22Rv1 (cell line): ENCODE measurements around the gene TMEM94.

Source experiments
- ZFX ChIP-seq: fragments of 450-650 bp; IDR thresholded peaks from 2 replicates; pipeline ENCODE4 v1.6.1; 2017; ENCODE audit warnings: antibody characterized with exemption, borderline replicate concordance
- TF ChIP-seq, protein P1 (sequence below): fragments of 450-650 bp; IDR thresholded peaks from 2 replicates; pipeline ENCODE4 v1.5.1; 2017; ENCODE audit warnings: mild to moderate bottlenecking

DNA sequence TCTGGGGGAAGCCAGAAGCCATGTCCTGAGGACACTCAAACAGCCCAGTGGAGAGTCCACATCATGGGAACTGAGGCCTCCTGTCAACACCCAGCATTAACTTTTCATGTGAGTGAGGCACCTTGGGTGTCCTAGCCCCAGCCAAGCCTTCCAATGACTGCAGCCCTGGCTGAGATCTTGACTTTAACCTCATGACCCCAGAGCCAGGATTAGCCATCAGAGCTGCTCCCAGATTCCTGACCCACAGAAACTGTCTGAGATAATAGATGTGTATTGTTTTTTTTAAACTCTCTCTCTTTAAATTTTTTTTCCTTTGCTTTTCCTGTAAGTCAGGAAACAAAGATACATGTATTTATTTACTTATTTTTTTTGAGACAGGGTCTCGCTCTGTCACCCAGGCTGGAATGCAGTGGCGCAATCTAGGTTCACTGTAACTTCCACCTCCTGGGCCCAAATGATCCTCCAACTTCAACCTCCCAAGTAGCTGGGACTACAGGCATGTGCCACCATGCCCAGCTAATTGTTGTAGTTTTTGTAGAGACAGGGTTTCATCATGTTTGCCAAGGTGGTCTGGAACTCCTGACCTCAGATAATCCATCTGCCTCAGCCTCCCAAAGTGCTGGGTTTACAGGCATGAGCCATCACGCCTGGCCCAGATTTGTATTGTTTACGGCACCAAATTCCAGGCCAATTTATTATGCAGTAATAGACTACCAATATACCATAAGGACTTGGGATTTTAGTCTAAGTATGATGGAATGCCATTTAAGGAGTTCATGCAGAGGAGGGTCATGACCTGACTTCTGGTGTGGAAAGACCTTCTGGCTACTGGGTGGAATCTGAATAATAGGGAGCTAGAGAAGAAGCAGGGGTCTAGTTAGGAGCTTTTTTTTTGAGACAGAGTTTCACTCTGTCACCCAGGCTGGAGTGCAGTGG lies 14.0 kb upstream of the TMEM94 start:
- TF ChIP-seq, protein P1, sequence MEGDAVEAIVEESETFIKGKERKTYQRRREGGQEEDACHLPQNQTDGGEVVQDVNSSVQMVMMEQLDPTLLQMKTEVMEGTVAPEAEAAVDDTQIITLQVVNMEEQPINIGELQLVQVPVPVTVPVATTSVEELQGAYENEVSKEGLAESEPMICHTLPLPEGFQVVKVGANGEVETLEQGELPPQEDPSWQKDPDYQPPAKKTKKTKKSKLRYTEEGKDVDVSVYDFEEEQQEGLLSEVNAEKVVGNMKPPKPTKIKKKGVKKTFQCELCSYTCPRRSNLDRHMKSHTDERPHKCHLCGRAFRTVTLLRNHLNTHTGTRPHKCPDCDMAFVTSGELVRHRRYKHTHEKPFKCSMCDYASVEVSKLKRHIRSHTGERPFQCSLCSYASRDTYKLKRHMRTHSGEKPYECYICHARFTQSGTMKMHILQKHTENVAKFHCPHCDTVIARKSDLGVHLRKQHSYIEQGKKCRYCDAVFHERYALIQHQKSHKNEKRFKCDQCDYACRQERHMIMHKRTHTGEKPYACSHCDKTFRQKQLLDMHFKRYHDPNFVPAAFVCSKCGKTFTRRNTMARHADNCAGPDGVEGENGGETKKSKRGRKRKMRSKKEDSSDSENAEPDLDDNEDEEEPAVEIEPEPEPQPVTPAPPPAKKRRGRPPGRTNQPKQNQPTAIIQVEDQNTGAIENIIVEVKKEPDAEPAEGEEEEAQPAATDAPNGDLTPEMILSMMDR, result no peak
- TF ChIP-seq ZFX, result no peak
